PC-9 (cell line): ENCODE data around the gene PIGP. TPM values are rescaled to one million over a fixed set of nuclear protein-coding genes. Genes with fewer than 3 reads are reported as not detected.

Experiments used
- BruUV-seq: library from RNA; stranded (reverse); fragments of 400-500 nt; replicated peaks from 2 replicates; lab custom pipeline; 2021; lab: Mats Ljungman, UMichigan
- CTCF ChIA-PET: fragments of 300-600 bp; sonication (Branson Sonifier 250); formaldehyde crosslinking; loops from one replicate; lab custom pipeline; 2022; ENCODE audit warnings: antibody characterized with exemption; lab: Charles Lee
- POLR2A ChIA-PET: fragments of 300-600 bp; sonication (Branson Sonifier 250); formaldehyde crosslinking; loops from one replicate; lab custom pipeline; 2022; ENCODE audit warnings: antibody characterized with exemption; ENCODE audit not compliant: unreplicated experiment; lab: Charles Lee
- DNase-seq, 2 experiments: peaks; one replicate each; pipeline versions ENCODE4 v3.0.0 to v3.0.0-alpha.2; 2015 to 2022; ENCODE audit warnings: mixed read lengths in 1 of 2
- H2AFZ ChIP-seq: fragments of 200-600 bp; sonication (generic); 2 replicates; pipeline ENCODE4 v1.8.1; 2017; ENCODE audit warnings: antibody characterized with exemption
- H3F3A ChIP-seq: fragments of 200-600 bp; sonication (generic); 2 replicates; pipeline ENCODE4 v1.8.1; 2017; ENCODE audit warnings: antibody characterized with exemption, mild to moderate bottlenecking, low read depth; ENCODE audit not compliant: insufficient read depth
- H3K27ac ChIP-seq: fragments of 200-600 bp; sonication (generic); 2 replicates; pipeline ENCODE4 v1.6.1; 2016; ENCODE audit warnings: mixed run types
- H3K27me3 ChIP-seq: fragments of 200-600 bp; sonication (generic); 2 replicates; pipeline ENCODE4 v1.6.1; 2016; ENCODE audit warnings: low read depth, mixed run types; ENCODE audit not compliant: insufficient read depth
- H3K36me3 ChIP-seq: fragments of 200-600 bp; sonication (generic); 2 replicates; pipeline ENCODE4 v1.6.1; 2016; ENCODE audit warnings: low read depth, mixed run types
- H3K4me1 ChIP-seq: fragments of 200-600 bp; sonication (generic); replicated peaks from 2 replicates; pipeline ENCODE4 v1.6.1; 2016; ENCODE audit warnings: mixed run types; ENCODE audit not compliant: insufficient read depth
- H3K4me2 ChIP-seq: fragments of 200-600 bp; sonication (generic); 2 replicates; pipeline ENCODE4 v1.6.1; 2017; ENCODE audit warnings: mixed run types
- H3K4me3 ChIP-seq: fragments of 200-600 bp; sonication (generic); 2 replicates; pipeline ENCODE4 v1.6.1; 2016; ENCODE audit warnings: mixed run types
- H3K79me2 ChIP-seq: fragments of 200-600 bp; sonication (generic); 2 replicates; pipeline ENCODE4 v1.6.1; 2017; ENCODE audit warnings: low read depth, mixed run types
- H3K9me2 ChIP-seq: fragments of 200-600 bp; sonication (generic); 2 replicates; pipeline ENCODE4 v1.8.1; 2017; ENCODE audit warnings: mild to moderate bottlenecking; ENCODE audit not compliant: insufficient read depth
- H3K9me3 ChIP-seq: fragments of 200-600 bp; sonication (generic); 2 replicates; pipeline ENCODE4 v1.8.1; 2016; ENCODE audit warnings: low read depth; ENCODE audit not compliant: insufficient read depth
- H4K20me1 ChIP-seq: fragments of 200-600 bp; sonication (generic); 2 replicates; pipeline ENCODE4 v1.8.1; 2017; ENCODE audit not compliant: insufficient read depth
- EZH2 ChIP-seq: fragments of 200-600 bp; sonication (generic); IDR thresholded peaks from 2 replicates; pipeline ENCODE4 v1.8.0; 2017; ENCODE audit warnings: antibody characterized with exemption, low read depth
- intact Hi-C: fragments of 100-400 bp; cut with micrococcal nuclease; formaldehyde crosslinking; loops from one replicate; pipeline ENCODE4 v1.10.0; 2022; ENCODE audit not compliant: unreplicated experiment
- total RNA-seq: library from RNA; stranded (reverse); gene quantifications from 2 replicates; pipeline ENCODE4 v1.2.3, GENCODE V29; 2021
- TF ChIP-seq, protein P1 (sequence below): fragments of 200-600 bp; sonication (generic); conservative IDR thresholded peaks from 2 replicates; pipeline ENCODE4 v1.6.1; 2017; ENCODE audit warnings: mixed run types, antibody characterized with exemption, mild to moderate bottlenecking, moderate library complexity

The PIGP gene
- total RNA-seq, 1 experiment from 2014 or later, result 20.9 TPM

DNA sequence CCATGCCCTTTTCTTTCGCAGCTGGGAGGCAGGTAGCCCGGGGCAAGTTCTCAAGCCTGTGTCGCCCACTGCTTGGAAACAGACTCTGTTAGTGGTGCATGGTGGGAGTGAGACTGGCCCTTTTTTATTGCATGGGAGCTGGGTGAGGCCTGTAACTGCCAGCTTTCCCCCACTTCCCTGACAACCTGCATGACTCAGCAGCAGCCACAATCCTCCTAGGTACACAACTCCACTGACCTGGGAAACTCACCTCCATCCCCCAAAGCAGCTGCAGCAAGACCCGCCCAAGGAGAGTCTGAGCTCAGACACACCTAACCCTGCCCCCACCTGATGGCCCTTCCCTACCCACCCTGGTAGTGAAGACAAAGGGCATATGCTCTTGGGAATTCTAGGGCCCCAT, 25.8 kb downstream of the PIGP start:
- Histone ChIP-seq H4K20me1 (no peaks in the 10 kb centered on the region), H3K27me3 (no peaks in the 10 kb centered on the region), H3K4me2 (peak overlapping the region; percentile 53), H3K36me3 (no peaks in the 10 kb centered on the region), H3K9me3 (no peaks in the 10 kb centered on the region), H3K27ac (peak overlapping the region; percentile 78), H3K4me1 (peaks cover 20% of the 10 kb centered on the region), H3K4me3 (no peak overlapping the region), H3F3A (no peaks in the 10 kb centered on the region), H3K9me2 (no peaks in the 10 kb centered on the region), H3K79me2 (no peaks in the 10 kb centered on the region), H2AFZ (peak overlapping the region; percentile 79; the same call in 1 of the 2 replicates)
- DNase-seq, result peak; percentile 59 to 71
- POLR2A ChIA-PET, result interaction anchor here (0.6 kb wide), 1 partner anchor 564 kb away, joined by 3 read pairs; no protein-coding TSS in a partner anchor
- CTCF ChIA-PET, result interaction anchor here (0.6 kb wide), 1 partner anchor 167 kb away, joined by 3 read pairs; no protein-coding TSS in a partner anchor
- BruUV-seq, result no TSS peak
- intact Hi-C loops, result no loop called here
- no peak for TF ChIP-seq EZH2
- TF ChIP-seq, protein P1, sequence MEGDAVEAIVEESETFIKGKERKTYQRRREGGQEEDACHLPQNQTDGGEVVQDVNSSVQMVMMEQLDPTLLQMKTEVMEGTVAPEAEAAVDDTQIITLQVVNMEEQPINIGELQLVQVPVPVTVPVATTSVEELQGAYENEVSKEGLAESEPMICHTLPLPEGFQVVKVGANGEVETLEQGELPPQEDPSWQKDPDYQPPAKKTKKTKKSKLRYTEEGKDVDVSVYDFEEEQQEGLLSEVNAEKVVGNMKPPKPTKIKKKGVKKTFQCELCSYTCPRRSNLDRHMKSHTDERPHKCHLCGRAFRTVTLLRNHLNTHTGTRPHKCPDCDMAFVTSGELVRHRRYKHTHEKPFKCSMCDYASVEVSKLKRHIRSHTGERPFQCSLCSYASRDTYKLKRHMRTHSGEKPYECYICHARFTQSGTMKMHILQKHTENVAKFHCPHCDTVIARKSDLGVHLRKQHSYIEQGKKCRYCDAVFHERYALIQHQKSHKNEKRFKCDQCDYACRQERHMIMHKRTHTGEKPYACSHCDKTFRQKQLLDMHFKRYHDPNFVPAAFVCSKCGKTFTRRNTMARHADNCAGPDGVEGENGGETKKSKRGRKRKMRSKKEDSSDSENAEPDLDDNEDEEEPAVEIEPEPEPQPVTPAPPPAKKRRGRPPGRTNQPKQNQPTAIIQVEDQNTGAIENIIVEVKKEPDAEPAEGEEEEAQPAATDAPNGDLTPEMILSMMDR, result no peak

DNA sequence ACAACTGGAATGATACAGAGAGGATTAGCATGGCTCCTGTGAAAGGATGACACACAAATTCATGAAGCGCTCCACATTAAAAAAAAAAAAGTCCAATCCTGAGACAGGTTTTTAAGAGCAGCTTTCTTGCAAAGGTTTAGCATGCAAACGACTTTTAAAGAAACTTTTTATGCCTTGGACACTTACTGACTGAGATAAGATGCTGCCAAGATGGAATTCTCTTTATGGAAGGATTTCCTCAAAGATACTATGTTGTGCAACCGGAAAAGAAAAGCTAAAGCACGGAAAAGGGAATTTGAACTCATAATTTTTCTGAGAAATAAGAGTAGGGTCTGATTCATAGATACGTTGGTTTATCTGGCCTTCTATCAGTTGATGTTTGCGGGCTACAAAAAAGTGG, 27.3 kb downstream of the PIGP start:
- Histone ChIP-seq H3K9me3 (no peaks in the 10 kb centered on the region), H3K27me3 (no peaks in the 10 kb centered on the region), H3K36me3 (no peaks in the 10 kb centered on the region), H3K79me2 (no peaks in the 10 kb centered on the region), H3F3A (no peaks in the 10 kb centered on the region), H3K4me2 (no peak overlapping the region), H3K27ac (no peak overlapping the region), H3K4me3 (no peak overlapping the region), H2AFZ (no peak overlapping the region), H4K20me1 (no peaks in the 10 kb centered on the region), H3K9me2 (no peaks in the 10 kb centered on the region), H3K4me1 (peaks cover 20% of the 10 kb centered on the region)
- CTCF ChIA-PET, result no interaction called here
- TF ChIP-seq EZH2, result no peak
- TF ChIP-seq, protein P1, result no peak
- no peak for DNase-seq
- no TSS peak for BruUV-seq
- POLR2A ChIA-PET, result no interaction called here
- intact Hi-C loops, result no loop called here

DNA sequence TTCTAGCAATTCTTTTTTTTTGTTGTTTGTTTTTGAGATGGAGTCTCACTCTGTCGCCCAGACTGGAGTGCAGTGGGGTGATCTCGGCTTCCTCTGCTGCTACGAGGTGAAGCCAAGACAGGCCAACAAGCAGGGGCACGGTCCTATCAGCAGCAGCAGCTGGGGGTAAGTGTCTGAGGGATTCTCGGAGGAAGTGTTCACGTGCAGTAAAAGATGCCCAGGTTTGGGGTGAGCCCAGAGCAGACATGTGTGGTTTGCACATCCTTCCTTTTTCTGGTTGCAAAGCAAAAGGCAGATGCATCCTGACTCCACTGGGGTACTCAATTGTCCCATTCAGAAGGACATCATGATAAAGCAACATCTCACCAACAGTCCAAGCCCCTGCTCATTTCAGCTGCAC, 27.7 kb downstream of the PIGP start:
- Histone ChIP-seq H4K20me1 (no peaks in the 10 kb centered on the region), H3K79me2 (no peaks in the 10 kb centered on the region), H3K9me2 (no peaks in the 10 kb centered on the region), H3F3A (no peaks in the 10 kb centered on the region), H3K36me3 (no peaks in the 10 kb centered on the region), H2AFZ (no peak overlapping the region), H3K4me1 (peaks cover 20% of the 10 kb centered on the region), H3K9me3 (no peaks in the 10 kb centered on the region), H3K4me2 (no peak overlapping the region), H3K27me3 (no peaks in the 10 kb centered on the region), H3K27ac (no peak overlapping the region), H3K4me3 (no peak overlapping the region)
- no peak for DNase-seq
- ChIA-PET POLR2A (no interaction called here), CTCF (no interaction called here)
- intact Hi-C loops, result no loop called here
- TF ChIP-seq, protein P1, result no peak
- no TSS peak for BruUV-seq
